Fibroblast of lung (primary cell): ENCODE data around the gene CPNE6. TPM values are rescaled to one million over a fixed set of nuclear protein-coding genes. Genes with fewer than 3 reads are reported as not detected.

Experiments used
- DNase-seq, 2 donors: peaks; one replicate each; pipeline versions ENCODE4 v3.0.0 to v3.0.0-alpha.2; 2010; ENCODE audit warnings: low read depth in 2 of 2
- H2AFZ ChIP-seq: 2 replicates; pipeline ENCODE4 v1.5.1; 2012; ENCODE audit warnings: low read length, control low read depth, inconsistent platforms
- H3K27ac ChIP-seq: 2 replicates; pipeline ENCODE4 v1.5.1; 2011; ENCODE audit warnings: low read length, control low read depth; ENCODE audit not compliant: insufficient read depth
- H3K27me3 ChIP-seq: 2 replicates; pipeline ENCODE4 v1.5.1; 2011; ENCODE audit warnings: mild to moderate bottlenecking, low read length; ENCODE audit not compliant: control insufficient read depth, insufficient read depth
- H3K36me3 ChIP-seq: 2 replicates; pipeline ENCODE4 v1.5.1; 2011; ENCODE audit warnings: low read length; ENCODE audit not compliant: control insufficient read depth, insufficient read depth
- H3K4me1 ChIP-seq: 2 replicates; pipeline ENCODE4 v1.5.1; 2011; ENCODE audit warnings: low read length; ENCODE audit not compliant: control insufficient read depth, insufficient read depth; ENCODE audit errors: extremely low read depth
- H3K4me2 ChIP-seq: 2 replicates; pipeline ENCODE4 v1.5.1; 2011; ENCODE audit warnings: low read length, control low read depth; ENCODE audit not compliant: insufficient read depth; ENCODE audit errors: extremely low read depth
- H3K4me3 ChIP-seq, 4 experiments: fragments of 200-600 bp in 1 of 4; sonication (generic) in 1 of 4; replicated peaks in 1 of 4; 2 replicates each; pipeline ENCODE4 v1.5.1; 2011 to 2016; ENCODE audit warnings: low read length in 4 of 4, low read depth in 3 of 4, mild to moderate bottlenecking in 3 of 4, control low read depth in 2 of 4, inconsistent platforms in 1 of 4, mixed read lengths in 1 of 4; ENCODE audit not compliant: insufficient read depth in 1 of 4; ENCODE audit errors: control extremely low read depth in 1 of 4
- H3K79me2 ChIP-seq: 2 replicates; pipeline ENCODE4 v1.5.1; 2012; ENCODE audit warnings: mild to moderate bottlenecking, low read length, inconsistent platforms; ENCODE audit not compliant: control insufficient read depth, insufficient read depth
- H3K9ac ChIP-seq: 2 replicates; pipeline ENCODE4 v1.5.1; 2011; ENCODE audit warnings: mild to moderate bottlenecking, low read length, control low read depth; ENCODE audit not compliant: insufficient read depth
- H3K9me3 ChIP-seq: 2 replicates; pipeline ENCODE4 v1.5.1; 2012; ENCODE audit warnings: low read depth, low read length; ENCODE audit not compliant: control insufficient read depth, insufficient read depth
- H4K20me1 ChIP-seq: 2 replicates; pipeline ENCODE4 v1.5.1; 2011; ENCODE audit warnings: low read length; ENCODE audit not compliant: control insufficient read depth, insufficient read depth; ENCODE audit errors: extremely low read depth
- CTCF ChIP-seq, 2 donors: IDR thresholded peaks in 1 of 2; conservative IDR thresholded peaks in 1 of 2; 1 replicate in 1 of 2; 2 replicates in 1 of 2; pipeline ENCODE4 v1.5.1; 2011 to 2012; ENCODE audit warnings: low read length in 2 of 2, control low read depth in 1 of 2, inconsistent platforms in 1 of 2, low read depth in 1 of 2, mild to moderate bottlenecking in 1 of 2
- EZH2 ChIP-seq: IDR thresholded peaks from 2 replicates; pipeline ENCODE4 v1.5.1; 2012; ENCODE audit warnings: low read length, control low read depth, mild to moderate bottlenecking; ENCODE audit errors: missing control alignments
- polyA plus RNA-seq, 2 donors: library from polyadenylated mRNA; depleted of rRNA in 1 of 2; stranded (reverse) in 1 of 2; unstranded in 1 of 2; fragments of >200 nt; gene quantifications; 2 replicates each; pipeline ENCODE4 v1.2.1, GENCODE V29; 2011 to 2012; ENCODE audit warnings: missing spikeins in 1 of 2
- total RNA-seq: library from RNA; depleted of rRNA; stranded (reverse); fragments of >200 nt; gene quantifications from 2 replicates; pipeline ENCODE4 v1.2.1, GENCODE V29; 2014

Gene CPNE6
- total and polyA plus RNA-seq, 2 donors (not counting 1 experiment from before 2014, with no cell fraction given): not detected

- Histone ChIP-seq H3K9me3 (no peaks in the 10 kb centered on the region), H2AFZ (no peak overlapping the region), H3K36me3 (no peaks in the 10 kb centered on the region), H3K4me3 (no peak overlapping the region), H3K4me2 (no peak overlapping the region), H4K20me1 (no peaks in the 10 kb centered on the region), H3K79me2 (no peaks in the 10 kb centered on the region), H3K27me3 (peaks cover 3% of the 10 kb centered on the region), H3K4me1 (no peaks in the 10 kb centered on the region), H3K27ac (no peak overlapping the region), H3K9ac (no peak overlapping the region)
- TF ChIP-seq EZH2 (no peak), CTCF (conservative IDR thresholded peaks at IDR 0.05 in 1 of 2, IDR thresholded peaks at IDR 0.05 in 1 of 2; ENCODE audit: low read depth in 1 of 2, low read length in 2 of 2) (no peak)
- DNase-seq: no peak
These were observed 13.5 kb upstream of the CPNE6 start for GRCh38 chr14:24057867-24058259.

DNA sequence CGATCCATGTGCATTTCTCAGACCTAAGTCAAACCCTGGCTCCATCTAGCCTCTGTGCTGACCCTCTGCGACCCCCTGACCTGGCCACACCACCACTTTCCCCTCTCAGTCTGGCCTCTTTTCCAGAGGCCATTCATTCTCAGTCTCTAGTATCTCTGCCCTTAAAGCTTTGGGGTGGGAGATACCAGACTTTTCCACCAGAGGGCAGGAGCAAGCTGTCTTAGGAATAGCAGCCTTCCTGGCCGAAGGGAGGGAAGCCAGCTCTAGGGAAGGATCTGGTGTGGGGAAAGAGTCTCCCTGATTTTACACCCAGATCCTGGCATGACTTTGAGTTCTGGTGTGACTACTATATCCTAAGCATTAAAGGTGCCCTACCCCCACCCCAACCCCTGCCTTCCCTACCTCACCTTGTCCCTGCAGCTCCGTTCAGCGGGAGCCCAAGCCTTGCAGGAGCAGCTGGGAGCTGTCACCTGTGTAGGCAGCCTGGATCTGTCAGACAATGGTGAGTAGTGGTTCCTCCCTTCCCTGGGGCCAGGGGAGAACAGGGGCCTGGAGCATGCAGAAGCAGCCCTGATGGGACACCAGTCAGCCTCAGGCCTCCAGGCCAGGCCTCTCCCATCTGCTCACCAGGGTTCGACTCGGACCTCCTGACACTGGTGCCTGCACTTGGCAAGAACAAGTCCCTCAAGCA lies 13.0 kb upstream of the CPNE6 start:
- no peak overlapping the region for H3K4me3 ChIP-seq
- no peak overlapping the region for H2AFZ ChIP-seq
- TF ChIP-seq EZH2 (peak; percentile 40), CTCF (conservative IDR thresholded peaks at IDR 0.05 in 1 of 2, IDR thresholded peaks at IDR 0.05 in 1 of 2; ENCODE audit: low read depth in 1 of 2, low read length in 2 of 2) (peak; percentile 87 to 95)
- no peak overlapping the region for H3K9ac ChIP-seq
- no peaks in the 10 kb centered on the region for H3K27me3 ChIP-seq
- H3K4me1 ChIP-seq: no peaks in the 10 kb centered on the region
- peak; percentile 39 to 82 for DNase-seq
- no peaks in the 10 kb centered on the region for H3K9me3 ChIP-seq
- no peaks in the 10 kb centered on the region for H3K36me3 ChIP-seq
- no peak overlapping the region for H3K4me2 ChIP-seq
- no peak overlapping the region for H3K27ac ChIP-seq
- H3K79me2 ChIP-seq: no peaks in the 10 kb centered on the region
- H4K20me1 ChIP-seq: no peaks in the 10 kb centered on the region

- no peak for DNase-seq
These were observed 12.3 kb upstream of the CPNE6 start for GRCh38 chr14:24058951-24059475.

More at GRCh38 chr14:24058951-24059475, 12.3 kb upstream of the CPNE6 start:
- Histone ChIP-seq H2AFZ (no peak overlapping the region), H4K20me1 (no peaks in the 10 kb centered on the region), H3K4me1 (no peaks in the 10 kb centered on the region), H3K4me2 (no peak overlapping the region), H3K79me2 (no peaks in the 10 kb centered on the region), H3K36me3 (no peaks in the 10 kb centered on the region), H3K9ac (no peak overlapping the region), H3K4me3 (no peak overlapping the region), H3K27me3 (no peaks in the 10 kb centered on the region), H3K27ac (no peak overlapping the region), H3K9me3 (no peaks in the 10 kb centered on the region)
- TF ChIP-seq EZH2: no peak
- no peak for TF ChIP-seq CTCF (conservative IDR thresholded peaks at IDR 0.05 in 1 of 2, IDR thresholded peaks at IDR 0.05 in 1 of 2; ENCODE audit: low read depth in 1 of 2, low read length in 2 of 2)
